Activated naive CD4-positive, alpha-beta T cell treated with anti-CD3 and anti-CD28 coated beads for 36 hours (primary cell): ENCODE measurements around the gene ATP13A3. TPM values are rescaled to one million over a fixed set of nuclear protein-coding genes. Genes with fewer than 3 reads are reported as not detected.
A peak's percentile ranks its signal among the peaks of the same experiment; 100 is the strongest.
"Not testable (repeated sequence)": the region's sequence is repeated elsewhere in the genome, so short reads cannot be mapped to it uniquely, and the experiment has no call there.

Experiments
- CTCF ChIA-PET: fragments of 350-600 bp; sonication (Branson Sonifier 250); formaldehyde crosslinking; loops from one replicate; lab custom pipeline; 2021; ENCODE audit warnings: antibody characterized with exemption; lab: Charles Lee
- DNase-seq: peaks from one replicate; pipeline ENCODE4 v3.0.0-alpha.2; 2020
- H3K27ac Mint-ChIP-seq: one replicate; pipeline ENCODE4 v1.8.0; 2021; ENCODE audit warnings: mild to moderate bottlenecking, mixed read lengths
- H3K27me3 Mint-ChIP-seq: one replicate; pipeline ENCODE4 v1.8.0; 2021; ENCODE audit warnings: low read depth, mixed read lengths
- H3K36me3 Mint-ChIP-seq: one replicate; pipeline ENCODE4 v1.8.0; 2021; ENCODE audit warnings: low read depth, mixed read lengths
- H3K4me1 Mint-ChIP-seq: one replicate; pipeline ENCODE4 v1.8.0; 2021; ENCODE audit warnings: low read depth, mixed read lengths
- H3K4me3 Mint-ChIP-seq: one replicate; pipeline ENCODE4 v1.8.0; 2021; ENCODE audit warnings: mild to moderate bottlenecking, moderate library complexity, mixed read lengths
- H3K9me3 Mint-ChIP-seq: one replicate; pipeline ENCODE4 v1.8.0; 2021; ENCODE audit warnings: mixed read lengths
- intact Hi-C: fragments of 100-400 bp; cut with micrococcal nuclease; formaldehyde crosslinking; loops from one replicate; pipeline ENCODE4 v1.15.1; 2023
- total RNA-seq, 2 experiments: library from RNA; stranded (reverse); gene quantifications; one replicate each; pipeline ENCODE4 v1.2.3, GENCODE V29; 2021

The ATP13A3 gene
- total RNA-seq, 2 experiments from 2014 or later: 88.4 to 92.3 TPM

- H3K4me1 Mint-ChIP-seq: peaks cover 67% of the 10 kb centered on the region
- H3K9me3 Mint-ChIP-seq: no peaks in the 10 kb centered on the region
- H3K27me3 Mint-ChIP-seq: no peaks in the 10 kb centered on the region
- CTCF ChIA-PET: interaction anchor here (0.8 to 1.7 kb wide), 7 partner anchors 10 to 150 kb away, joined by 3 to 7 read pairs (median 4); partner anchors contain the start of gene TMEM44
- no peak overlapping the region for H3K4me3 Mint-ChIP-seq
- intact Hi-C loops: loop anchor here (2.0 kb wide), 1 partner anchor 17 kb away; no protein-coding TSS in a partner anchor
- peaks cover 27% of the 10 kb centered on the region for H3K36me3 Mint-ChIP-seq
- no peak overlapping the region for H3K27ac Mint-ChIP-seq
- no peak for DNase-seq
Measured at GRCh38 chr3:194483850-194484249, 3.0 kb downstream of the ATP13A3 start.

GRCh38 chr3:194482830-194483229 is 4.0 kb downstream of the ATP13A3 start:
- H3K27me3 Mint-ChIP-seq, intact Hi-C loops, H3K4me3 Mint-ChIP-seq, H3K9me3 Mint-ChIP-seq, DNase-seq: not testable (repeated sequence)
- peak overlapping the region; percentile 74 for H3K27ac Mint-ChIP-seq
- CTCF ChIA-PET: interaction anchor here (0.7 kb wide), 1 partner anchor 13 kb away, joined by 3 read pairs; no protein-coding TSS in a partner anchor
- H3K36me3 Mint-ChIP-seq: peaks cover 20% of the 10 kb centered on the region
- H3K4me1 Mint-ChIP-seq: peaks cover 59% of the 10 kb centered on the region

GRCh38 chr3:194482196-194482593 is 4.6 kb downstream of the ATP13A3 start:
- no peaks in the 10 kb centered on the region for H3K9me3 Mint-ChIP-seq
- intact Hi-C loops: no loop called here
- no peak for DNase-seq
- peak overlapping the region; percentile 5 for H3K4me3 Mint-ChIP-seq
- CTCF ChIA-PET: no interaction called here
- H3K4me1 Mint-ChIP-seq: peaks cover 55% of the 10 kb centered on the region
- peaks cover 20% of the 10 kb centered on the region for H3K36me3 Mint-ChIP-seq
- no peaks in the 10 kb centered on the region for H3K27me3 Mint-ChIP-seq
- peak overlapping the region; percentile 74 for H3K27ac Mint-ChIP-seq

GRCh38 chr3:194481525-194482195 is 5.1 kb downstream of the ATP13A3 start:
- Mint-ChIP-seq H3K27me3 (no peaks in the 10 kb centered on the region), H3K36me3 (peaks cover 20% of the 10 kb centered on the region), H3K27ac (peak overlapping the region; percentile 74), H3K4me1 (peaks cover 55% of the 10 kb centered on the region), H3K9me3 (no peaks in the 10 kb centered on the region), H3K4me3 (peak overlapping the region; percentile 5)
- CTCF ChIA-PET: interaction anchor here (0.7 kb wide), 1 partner anchor 11 kb away, joined by 4 read pairs; no protein-coding TSS in a partner anchor
- intact Hi-C loops: no loop called here
- no peak for DNase-seq

GRCh38 chr3:194481103-194481502 is 5.7 kb downstream of the ATP13A3 start:
- CTCF ChIA-PET: interaction anchor here (0.7 kb wide), 2 partner anchors 11 to 205 kb away, joined by 3 to 4 read pairs; no protein-coding TSS in a partner anchor
- Mint-ChIP-seq H3K27me3 (no peaks in the 10 kb centered on the region), H3K36me3 (peaks cover 20% of the 10 kb centered on the region), H3K9me3 (no peaks in the 10 kb centered on the region), H3K4me1 (peaks cover 55% of the 10 kb centered on the region), H3K27ac (peak overlapping the region; percentile 74), H3K4me3 (no peak overlapping the region)
- intact Hi-C loops: no loop called here
- DNase-seq: no peak

GRCh38 chr3:194476784-194477183 is 10.0 kb downstream of the ATP13A3 start:
- DNase-seq: no peak
- Mint-ChIP-seq H3K4me1 (peaks cover 41% of the 10 kb centered on the region), H3K27ac (no peak overlapping the region), H3K27me3 (no peaks in the 10 kb centered on the region), H3K9me3 (no peaks in the 10 kb centered on the region), H3K36me3 (peaks cover 3% of the 10 kb centered on the region), H3K4me3 (no peak overlapping the region)
- intact Hi-C loops: no loop called here
- CTCF ChIA-PET: interaction anchor here (0.9 to 1.6 kb wide), 4 partner anchors 9 to 118 kb away, joined by 3 to 7 read pairs (median 4); no protein-coding TSS in a partner anchor

GRCh38 chr3:194475978-194476377 is 10.8 kb downstream of the ATP13A3 start:
- DNase-seq: no peak
- H3K9me3 Mint-ChIP-seq: no peaks in the 10 kb centered on the region
- intact Hi-C loops: no loop called here
- no peaks in the 10 kb centered on the region for H3K27me3 Mint-ChIP-seq
- peaks cover 34% of the 10 kb centered on the region for H3K4me1 Mint-ChIP-seq
- no peak overlapping the region for H3K27ac Mint-ChIP-seq
- H3K4me3 Mint-ChIP-seq: no peak overlapping the region
- H3K36me3 Mint-ChIP-seq: peaks cover 1% of the 10 kb centered on the region
- CTCF ChIA-PET: interaction anchor here (1.2 kb wide), 1 partner anchor 35 kb away, joined by 3 read pairs; no protein-coding TSS in a partner anchor

GRCh38 chr3:194475138-194475932 is 11.5 kb downstream of the ATP13A3 start:
- DNase-seq: no peak
- CTCF ChIA-PET: interaction anchor here (0.7 to 1.2 kb wide), 2 partner anchors 34 to 197 kb away, joined by 3 to 4 read pairs; partner anchors contain the start of gene LSG1
- peaks cover 1% of the 10 kb centered on the region for H3K36me3 Mint-ChIP-seq
- no peak overlapping the region for H3K27ac Mint-ChIP-seq
- no peaks in the 10 kb centered on the region for H3K27me3 Mint-ChIP-seq
- H3K4me1 Mint-ChIP-seq: peaks cover 32% of the 10 kb centered on the region
- no peak overlapping the region for H3K4me3 Mint-ChIP-seq
- no peaks in the 10 kb centered on the region for H3K9me3 Mint-ChIP-seq
- intact Hi-C loops: no loop called here

GRCh38 chr3:194474675-194475074 is 12.1 kb downstream of the ATP13A3 start:
- H3K4me1 Mint-ChIP-seq: peaks cover 26% of the 10 kb centered on the region
- no peaks in the 10 kb centered on the region for H3K27me3 Mint-ChIP-seq
- intact Hi-C loops: loop anchor here (5.0 kb wide), 1 partner anchor 142 kb away; no protein-coding TSS in a partner anchor
- H3K27ac Mint-ChIP-seq: no peak overlapping the region
- no peak overlapping the region for H3K4me3 Mint-ChIP-seq
- CTCF ChIA-PET: interaction anchor here (1.2 to 5.6 kb wide), 5 partner anchors 97 to 120 kb away, joined by 3 to 61 read pairs (median 4); no protein-coding TSS in a partner anchor
- no peaks in the 10 kb centered on the region for H3K9me3 Mint-ChIP-seq
- no peak for DNase-seq
- H3K36me3 Mint-ChIP-seq: peaks cover 1% of the 10 kb centered on the region

GRCh38 chr3:194472290-194472920 is 14.4 kb downstream of the ATP13A3 start:
- H3K36me3 Mint-ChIP-seq: peaks cover 1% of the 10 kb centered on the region
- DNase-seq: peak; percentile 42
- CTCF ChIA-PET: interaction anchor here (0.5 to 5.6 kb wide), 29 partner anchors 10 to 191 kb away, joined by 3 to 61 read pairs (median 5); no protein-coding TSS in a partner anchor
- peaks cover 24% of the 10 kb centered on the region for H3K4me1 Mint-ChIP-seq
- H3K27ac Mint-ChIP-seq: no peak overlapping the region
- H3K4me3 Mint-ChIP-seq: no peak overlapping the region
- no peaks in the 10 kb centered on the region for H3K27me3 Mint-ChIP-seq
- intact Hi-C loops: loop anchor here (1.0 to 5.0 kb wide), 5 partner anchors 13 to 161 kb away; partner anchors contain the start of gene TMEM44
- no peaks in the 10 kb centered on the region for H3K9me3 Mint-ChIP-seq

GRCh38 chr3:194471863-194472262 is 14.9 kb downstream of the ATP13A3 start:
- DNase-seq: no peak
- CTCF ChIA-PET: interaction anchor here (0.7 to 5.6 kb wide), 26 partner anchors 9 to 133 kb away, joined by 3 to 61 read pairs (median 6); no protein-coding TSS in a partner anchor
- H3K9me3 Mint-ChIP-seq: no peaks in the 10 kb centered on the region
- H3K27ac Mint-ChIP-seq: no peak overlapping the region
- peaks cover 30% of the 10 kb centered on the region for H3K4me1 Mint-ChIP-seq
- intact Hi-C loops: loop anchor here (1.0 to 5.0 kb wide), 5 partner anchors 13 to 161 kb away; partner anchors contain the start of gene TMEM44
- no peaks in the 10 kb centered on the region for H3K27me3 Mint-ChIP-seq
- H3K36me3 Mint-ChIP-seq: peaks cover 1% of the 10 kb centered on the region
- no peak overlapping the region for H3K4me3 Mint-ChIP-seq
